HG03575 (cell line): ENCODE results near the gene ACTL6B.

Experiments
- ATAC-seq: cut with Tn5 transposase; IDR thresholded peaks from one replicate; pipeline ENCODE4 v1.9.1; 2021; ENCODE audit not compliant: unreplicated experiment, insufficient number of reproducible peaks, low FRiP score; ENCODE audit errors: extremely low read depth

ACTL6B gene

DNA sequence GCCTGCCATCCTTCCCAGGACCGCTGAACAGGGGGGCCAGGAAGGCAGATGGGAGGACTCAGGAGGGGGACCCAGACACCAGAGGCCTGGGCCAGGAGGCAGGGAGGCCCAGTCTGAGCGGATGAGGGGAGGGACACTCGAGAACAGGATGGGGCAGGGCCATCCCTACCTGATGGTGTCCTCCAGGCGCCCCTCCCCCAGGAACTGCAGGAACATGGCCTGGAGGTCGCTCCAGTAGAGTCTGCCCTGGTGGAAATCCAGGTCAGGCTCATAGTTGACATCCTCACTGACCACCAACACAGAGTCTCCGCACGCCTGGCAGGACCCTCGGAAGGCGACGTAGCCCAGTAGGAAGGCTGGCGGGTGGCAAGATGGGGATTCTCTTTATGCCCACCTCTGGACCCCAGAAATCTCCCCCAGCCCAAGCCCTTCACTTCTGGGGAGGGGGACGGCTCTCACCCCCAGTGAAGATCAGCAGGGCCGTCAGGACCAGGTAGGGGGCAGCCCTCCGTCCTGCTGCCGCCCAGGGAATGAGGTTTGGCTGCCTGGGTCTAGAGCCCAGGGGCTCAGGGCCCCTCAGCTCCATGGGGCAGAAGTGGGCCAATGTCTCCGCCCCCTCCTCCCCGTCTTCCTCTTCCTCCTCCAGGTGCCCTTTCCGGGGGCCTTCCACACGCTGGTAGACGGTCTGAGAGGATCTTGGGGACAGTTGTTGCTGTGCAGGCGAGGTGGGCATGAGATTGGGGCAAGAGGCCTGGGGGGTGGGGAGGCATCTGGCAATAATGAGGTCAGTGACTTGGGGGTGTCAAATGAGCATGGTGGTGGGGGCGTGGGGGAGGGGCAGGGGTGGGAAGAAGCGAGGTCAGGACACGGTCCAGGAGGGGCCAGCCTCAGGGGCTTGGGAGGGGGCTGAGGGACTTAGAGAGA lies 15.5 kb downstream of the ACTL6B start:
- no peak for ATAC-seq

- ATAC-seq = no peak
Measured at GRCh38 chr7:100639995-100640516, 16.2 kb downstream of the ACTL6B start.

GRCh38 chr7:100632951-100633717 lies 23.1 kb downstream of the ACTL6B start:
- no peak for ATAC-seq

GRCh38 chr7:100630066-100630465 lies 26.2 kb downstream of the ACTL6B start:
- ATAC-seq = no peak

DNA sequence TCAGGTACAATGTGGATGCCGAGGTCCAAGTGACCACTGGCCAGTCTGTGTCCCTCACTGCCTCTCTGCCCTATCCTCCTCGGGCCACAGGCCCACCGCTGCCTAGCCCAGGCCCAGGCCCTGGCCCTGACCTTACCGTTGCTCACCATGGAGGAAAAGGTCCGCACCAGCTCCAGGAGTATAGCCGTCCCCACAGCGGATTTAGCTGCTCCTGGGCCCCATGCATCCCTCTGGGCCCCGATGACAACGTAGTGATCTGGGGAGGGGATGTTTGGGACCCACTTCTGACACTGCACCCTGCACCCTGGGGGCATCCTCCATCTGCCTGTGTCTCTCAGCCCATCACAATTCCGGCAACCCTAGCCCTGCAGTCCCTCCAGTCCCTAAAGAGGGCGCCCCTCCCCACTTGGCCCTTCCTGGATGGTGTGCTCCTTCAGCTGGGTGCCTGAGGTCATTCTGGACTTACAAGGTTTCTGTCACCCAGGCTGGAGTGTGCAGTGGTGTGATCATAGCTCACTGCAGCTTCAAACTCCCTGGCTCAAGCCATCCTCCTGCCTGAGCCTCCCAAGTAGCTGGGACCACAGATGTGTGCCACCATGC lies 27.0 kb downstream of the ACTL6B start:
- ATAC-seq = no peak

DNA sequence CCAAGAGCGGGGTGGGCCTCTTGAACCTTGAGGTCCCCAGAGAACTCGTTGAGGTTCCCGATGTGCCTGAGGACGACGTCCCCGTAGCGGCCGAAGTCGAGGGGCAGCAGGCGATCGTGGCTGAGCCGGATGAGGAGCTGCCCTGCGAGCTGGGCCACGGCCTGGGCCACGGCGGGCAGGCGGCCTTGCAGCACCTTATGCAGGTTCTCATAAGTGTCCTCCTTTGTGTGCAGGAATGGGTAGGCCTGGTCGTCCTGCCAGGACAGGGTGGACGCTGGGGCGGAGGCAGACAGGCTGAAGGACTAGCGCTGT lies 29.1 kb downstream of the ACTL6B start:
- ATAC-seq = no peak

GRCh38 chr7:100626530-100627237 lies 29.6 kb downstream of the ACTL6B start:
- ATAC-seq = no peak

DNA sequence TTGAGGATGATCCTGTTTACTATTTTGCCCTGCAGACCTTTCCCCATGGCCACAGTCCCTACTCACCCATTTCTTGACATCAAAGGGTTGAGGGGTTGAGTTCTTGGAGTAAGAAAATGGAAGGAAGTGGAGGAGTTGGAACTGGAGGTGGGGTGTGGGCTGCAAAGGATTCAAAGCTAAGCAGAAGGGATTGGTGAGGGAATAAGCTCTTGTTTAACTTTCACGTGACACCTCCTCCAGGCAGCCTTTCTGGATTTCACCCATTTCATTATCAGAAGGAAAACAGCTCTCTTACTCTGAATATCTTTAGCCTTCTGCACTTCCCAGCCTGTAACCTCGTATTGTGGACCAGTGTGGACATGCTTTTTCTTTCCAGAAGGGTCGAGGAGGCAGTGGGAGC lies 30.2 kb downstream of the ACTL6B start:
- no peak for ATAC-seq

- no peak for ATAC-seq
Measured at GRCh38 chr7:100623951-100624824, 32.1 kb downstream of the ACTL6B start.

- ATAC-seq = no peak
Measured at GRCh38 chr7:100621554-100621953, 34.7 kb downstream of the ACTL6B start.

DNA sequence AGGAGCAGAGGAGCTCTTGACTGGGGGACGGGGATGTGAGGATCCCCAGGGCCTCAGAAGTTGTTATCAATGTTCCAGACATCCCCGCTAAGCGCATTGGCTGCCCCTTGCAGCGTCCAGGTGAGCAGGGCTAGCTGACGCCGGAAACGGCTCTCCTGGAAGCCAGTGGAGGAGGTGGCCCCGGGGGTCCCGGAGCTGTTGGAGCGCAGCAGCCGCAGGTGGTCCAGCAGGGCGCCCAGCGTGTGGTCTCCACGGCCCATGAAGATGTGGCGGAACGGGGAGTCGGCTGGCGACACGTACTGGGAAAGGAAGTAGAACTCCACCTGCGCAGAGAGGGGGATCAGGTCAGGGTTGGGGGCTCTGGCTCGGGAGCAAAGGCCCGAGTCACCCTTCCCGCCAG lies 35.4 kb downstream of the ACTL6B start:
- no peak for ATAC-seq

DNA sequence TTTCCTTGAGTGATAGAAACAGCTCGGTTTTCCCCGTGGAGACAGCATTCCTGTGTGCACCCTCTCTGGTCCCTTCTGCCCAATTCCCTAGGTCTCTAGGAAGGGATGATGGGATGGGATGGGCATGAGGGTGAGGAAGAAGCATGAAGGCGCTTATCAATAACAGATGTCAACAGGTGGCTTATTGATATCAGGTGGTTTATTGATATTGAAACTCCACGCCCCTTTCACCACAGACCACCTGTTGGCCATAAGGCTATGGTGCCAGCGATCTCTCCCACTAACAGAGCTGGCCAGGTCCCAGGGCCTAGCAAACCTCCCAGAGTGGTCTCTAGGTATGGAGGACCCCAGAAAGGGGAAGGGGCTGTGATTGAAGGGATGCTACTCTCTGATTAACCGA lies 36.0 kb downstream of the ACTL6B start:
- ATAC-seq = no peak

- no peak for ATAC-seq
Measured at GRCh38 chr7:100614308-100614861, 41.9 kb downstream of the ACTL6B start.

DNA sequence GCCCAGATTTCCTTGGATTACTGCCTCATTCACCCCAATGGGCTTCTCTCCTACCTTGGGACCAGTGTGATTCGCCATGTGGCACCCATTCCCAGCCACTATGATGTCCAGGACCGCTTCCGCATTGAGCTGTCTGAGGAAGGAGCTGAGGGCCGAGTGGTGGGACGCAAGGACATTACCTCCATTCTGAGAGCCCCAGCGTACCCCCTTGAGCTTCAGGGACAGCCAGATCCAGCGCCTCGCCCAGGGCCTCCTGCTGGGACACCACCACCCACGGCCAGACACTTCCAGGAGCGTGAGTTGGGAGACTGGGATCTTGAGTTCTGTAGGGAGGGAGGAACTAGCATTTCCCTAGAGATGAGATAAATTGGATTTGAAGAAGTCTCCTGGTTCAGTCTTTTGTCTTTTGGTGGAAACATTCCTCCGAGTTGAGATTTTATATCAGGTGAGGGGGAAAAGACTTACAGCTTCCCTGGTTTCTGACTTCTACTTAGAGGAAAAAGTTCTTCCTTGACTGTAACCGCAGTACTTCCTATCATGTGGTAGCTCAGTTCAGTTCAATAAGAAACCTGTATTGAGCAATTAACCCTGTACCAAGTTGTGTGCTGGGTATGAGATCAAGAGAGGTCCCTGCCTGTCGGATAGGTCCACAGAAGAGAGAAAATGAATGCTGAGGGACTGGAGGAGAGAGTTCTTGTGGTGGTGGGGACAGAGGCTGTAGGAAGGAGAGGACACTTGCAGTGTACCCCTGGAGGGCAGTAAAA lies 42.7 kb downstream of the ACTL6B start:
- ATAC-seq = no peak

DNA sequence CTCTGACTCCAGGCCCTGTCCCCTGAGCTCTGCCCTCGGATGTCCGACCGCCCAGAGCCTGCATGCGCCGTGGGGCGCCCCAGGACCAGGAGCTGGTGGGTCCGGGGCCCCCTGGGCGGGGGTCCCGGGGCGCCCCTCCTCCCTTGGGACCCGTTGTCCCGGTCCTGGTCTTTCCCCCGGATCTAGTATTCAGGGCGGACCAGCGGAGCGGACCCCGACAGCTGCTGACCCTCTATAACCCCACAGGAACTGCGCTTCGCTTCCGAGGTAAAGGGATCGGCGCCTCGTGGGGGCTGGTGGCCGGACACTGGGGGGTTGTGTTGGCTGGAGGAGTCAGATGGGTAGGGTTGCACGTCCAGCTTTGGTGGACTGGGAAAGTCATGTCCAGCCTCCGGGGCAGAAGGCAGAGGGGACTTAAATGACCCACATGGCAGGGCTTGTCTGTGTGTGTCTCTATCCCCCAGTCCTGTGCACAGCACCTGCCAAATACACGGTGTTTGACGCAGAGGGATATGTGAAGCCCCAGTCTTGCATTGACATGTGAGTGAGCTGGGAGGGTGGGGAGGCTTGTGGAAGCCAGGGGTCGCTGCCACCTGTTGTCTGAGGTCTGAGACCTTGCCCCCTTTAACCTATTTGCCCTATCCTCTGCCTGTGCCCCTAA lies 43.4 kb downstream of the ACTL6B start:
- ATAC-seq = no peak

DNA sequence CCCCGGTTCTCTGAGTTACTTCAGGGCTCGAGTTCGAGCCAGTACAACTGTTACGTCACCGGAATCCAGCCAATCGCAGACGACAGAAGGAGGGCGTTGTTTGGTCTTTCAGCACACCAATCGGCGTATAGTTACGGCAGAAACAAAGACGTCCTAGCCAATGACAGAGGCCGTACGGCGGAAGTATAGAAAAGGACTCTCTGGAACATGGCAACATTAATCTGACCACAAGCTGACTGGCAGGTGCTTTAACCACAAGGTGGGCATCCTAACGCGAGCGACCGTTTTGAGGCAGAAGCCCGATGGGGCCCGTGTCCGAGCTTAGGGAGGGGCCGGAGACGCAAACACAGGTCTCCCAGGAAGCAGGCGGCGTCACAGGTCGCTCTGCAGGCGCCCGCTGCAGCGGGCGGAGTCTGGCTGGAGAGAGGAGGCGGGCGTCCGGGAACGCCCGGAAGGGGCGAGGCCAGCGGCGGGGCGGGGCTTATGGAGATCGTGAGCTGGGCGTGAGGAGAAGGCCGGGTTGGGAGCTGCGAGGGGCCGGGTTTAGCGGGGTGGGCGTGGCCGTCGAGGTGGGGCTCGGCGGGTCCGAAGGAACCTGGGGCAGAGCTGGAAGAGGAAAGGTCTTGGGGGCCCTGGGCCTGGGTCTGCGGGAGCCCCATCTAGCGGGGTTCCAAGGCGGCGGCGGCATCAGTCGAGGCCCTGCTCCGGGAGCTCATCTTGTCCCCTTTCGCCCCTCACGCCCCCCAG lies 44.1 kb downstream of the ACTL6B start, which contains the start of gene MOSPD3:
Gene MOSPD3, plus strand, starts transcription at position 558 of the 747 bp plus-strand sequence. CDS start 252 bp downstream, outside the sequence.
- ATAC-seq = peak; percentile 76
